ENCODE data around the gene SOX5. TPM values are rescaled to one million over a fixed set of nuclear protein-coding genes. Genes with fewer than 3 reads are reported as not detected.

The SOX5 gene
- total RNA-seq, 1 experiment from 2014 or later: 3.1 TPM

- no peak overlapping the region for H4K5ac ChIP-seq (ENCODE audit: insufficient read length, low read depth, low read length)
- TF ChIP-seq, protein P1, sequence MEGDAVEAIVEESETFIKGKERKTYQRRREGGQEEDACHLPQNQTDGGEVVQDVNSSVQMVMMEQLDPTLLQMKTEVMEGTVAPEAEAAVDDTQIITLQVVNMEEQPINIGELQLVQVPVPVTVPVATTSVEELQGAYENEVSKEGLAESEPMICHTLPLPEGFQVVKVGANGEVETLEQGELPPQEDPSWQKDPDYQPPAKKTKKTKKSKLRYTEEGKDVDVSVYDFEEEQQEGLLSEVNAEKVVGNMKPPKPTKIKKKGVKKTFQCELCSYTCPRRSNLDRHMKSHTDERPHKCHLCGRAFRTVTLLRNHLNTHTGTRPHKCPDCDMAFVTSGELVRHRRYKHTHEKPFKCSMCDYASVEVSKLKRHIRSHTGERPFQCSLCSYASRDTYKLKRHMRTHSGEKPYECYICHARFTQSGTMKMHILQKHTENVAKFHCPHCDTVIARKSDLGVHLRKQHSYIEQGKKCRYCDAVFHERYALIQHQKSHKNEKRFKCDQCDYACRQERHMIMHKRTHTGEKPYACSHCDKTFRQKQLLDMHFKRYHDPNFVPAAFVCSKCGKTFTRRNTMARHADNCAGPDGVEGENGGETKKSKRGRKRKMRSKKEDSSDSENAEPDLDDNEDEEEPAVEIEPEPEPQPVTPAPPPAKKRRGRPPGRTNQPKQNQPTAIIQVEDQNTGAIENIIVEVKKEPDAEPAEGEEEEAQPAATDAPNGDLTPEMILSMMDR (conservative IDR thresholded peaks at IDR 0.05): no peak
- Mint-ChIP-seq H3K27me3 (ENCODE audit: low read depth) (no peaks in the 10 kb centered on the region), H3K27ac (no peak overlapping the region), H3K36me3 (ENCODE audit: insufficient read depth in 1 of 3, low read depth in 3 of 3) (no peaks in the 10 kb centered on the region; a peak in 1 of 7 replicates), H3K9me3 (no peaks in the 10 kb centered on the region), H3K4me3 (no peak overlapping the region), H3K4me1 (peaks cover 12 to 20% of the 10 kb centered on the region in 2 experiments)
- no peak for DNase-seq
- H2BK12ac ChIP-seq (ENCODE audit: insufficient read length, low read depth, low read length): no peak overlapping the region
- no peak overlapping the region for H2AFZ ChIP-seq (ENCODE audit: low read length)
- no peak overlapping the region for H3K9ac ChIP-seq (ENCODE audit: extremely low read depth, insufficient read length, low read length)
- no peak overlapping the region for H3K4me2 ChIP-seq (ENCODE audit: insufficient read depth, insufficient read length, low read length)
- H3K9me3 ChIP-seq (ENCODE audit: control insufficient read depth, low read depth, low read length): no peaks in the 10 kb centered on the region
- no peaks in the 10 kb centered on the region for H4K20me1 ChIP-seq (ENCODE audit: control insufficient read depth, insufficient read depth, insufficient read length)
- H3K4ac ChIP-seq (ENCODE audit: low read depth, low read length): no peak overlapping the region
- H3T11ph ChIP-seq (ENCODE audit: low read length): no peak overlapping the region
- no peak overlapping the region for H3K23ac ChIP-seq (ENCODE audit: insufficient read length, low read depth, low read length)
- no peak overlapping the region for H2BK5ac ChIP-seq (ENCODE audit: insufficient read length, low read length)
- no peak overlapping the region for H2BK120ac ChIP-seq (ENCODE audit: low read depth, low read length, poor library complexity, severe bottlenecking)
- no peak overlapping the region for H4K91ac ChIP-seq (ENCODE audit: insufficient read length, low read depth, low read length)
- H3K27me3 ChIP-seq (ENCODE audit: insufficient read depth, low read length): no peaks in the 10 kb centered on the region
- no peak overlapping the region for H2BK20ac ChIP-seq (ENCODE audit: low read depth, low read length, poor library complexity, severe bottlenecking)
- no peak overlapping the region for H4K8ac ChIP-seq (replicated peaks; ENCODE audit: insufficient read length, low read depth, low read length)
- no CpG with 5 or more reads among the region's 2 CpGs for WGBS (ENCODE audit: extremely low coverage, insufficient read length, low lambda C conversion rate)
- no peak overlapping the region for H3K27ac ChIP-seq (ENCODE audit: insufficient read length, low read depth, low read length)
- H2AK5ac ChIP-seq (ENCODE audit: insufficient read length, low read length): no peak overlapping the region
- H3K18ac ChIP-seq (ENCODE audit: insufficient read length, low read depth, low read length): no peak overlapping the region
- H3K79me1 ChIP-seq (ENCODE audit: insufficient read depth, low read depth, low read length, poor library complexity, severe bottlenecking): no peaks in the 10 kb centered on the region
- H3K4me1 ChIP-seq (ENCODE audit: insufficient read depth, low read length): peaks cover 4% of the 10 kb centered on the region; the same call in 1 of the 2 replicates
- no peak overlapping the region for H3K14ac ChIP-seq (ENCODE audit: insufficient read depth, low read length)
- no peaks in the 10 kb centered on the region for H3K79me2 ChIP-seq (ENCODE audit: insufficient read depth, low read length)
- H2BK15ac ChIP-seq (ENCODE audit: low read depth, low read length): no peak overlapping the region
- H3K56ac ChIP-seq (ENCODE audit: insufficient read length, low read depth, low read length): no peak overlapping the region
- no peaks in the 10 kb centered on the region for H3K23me2 ChIP-seq (ENCODE audit: insufficient read length, low read depth, low read length, poor library complexity, severe bottlenecking)
Observed at GRCh38 chr12:23560611-23561010, 388.9 kb downstream of the SOX5 start.

All from H9 (cell line).